NCI-H2107 treated with DMSO at 0.1 percent for 48 hours (cell line): Measurements from ENCODE around the gene TLK2.
"Not testable (repeated sequence)": the region's sequence is repeated elsewhere in the genome, so short reads cannot be mapped to it uniquely, and the experiment has no call there.

Source experiments
- DNase-seq: peaks from one replicate; lab custom pipeline; 2025; ENCODE audit not compliant: unreplicated experiment; lab: John Stamatoyannopoulos, UW

TLK2 gene

DNA sequence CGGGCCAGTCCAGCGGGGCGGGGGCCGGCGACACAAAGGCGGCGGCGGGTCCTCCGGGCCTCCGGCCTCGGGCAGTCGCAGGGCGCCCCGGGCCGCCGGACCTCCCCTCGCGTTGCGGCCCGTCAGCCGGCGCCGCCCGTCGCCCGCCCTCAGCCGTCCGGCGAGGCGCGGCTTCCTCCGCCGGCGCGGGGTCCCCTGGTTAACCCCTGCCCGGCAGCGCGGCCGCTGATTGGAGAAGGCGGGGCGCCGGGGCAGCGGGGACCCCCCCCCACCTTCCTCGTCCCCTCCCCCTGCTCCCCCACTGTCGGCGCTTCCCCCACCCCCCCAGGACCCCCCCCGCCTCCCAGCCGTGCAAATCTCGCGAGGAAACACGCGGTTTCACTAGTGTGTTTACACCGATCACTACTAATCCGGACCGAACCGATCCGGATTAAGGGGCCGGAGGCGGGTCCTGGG is at the start of gene TLK2:
TSS of gene TLK2 (plus strand) at position 402 of the 456 bp plus-strand sequence. CDS start 2,301 bp downstream, outside the sequence.
- DNase-seq = peak; percentile 31

DNA sequence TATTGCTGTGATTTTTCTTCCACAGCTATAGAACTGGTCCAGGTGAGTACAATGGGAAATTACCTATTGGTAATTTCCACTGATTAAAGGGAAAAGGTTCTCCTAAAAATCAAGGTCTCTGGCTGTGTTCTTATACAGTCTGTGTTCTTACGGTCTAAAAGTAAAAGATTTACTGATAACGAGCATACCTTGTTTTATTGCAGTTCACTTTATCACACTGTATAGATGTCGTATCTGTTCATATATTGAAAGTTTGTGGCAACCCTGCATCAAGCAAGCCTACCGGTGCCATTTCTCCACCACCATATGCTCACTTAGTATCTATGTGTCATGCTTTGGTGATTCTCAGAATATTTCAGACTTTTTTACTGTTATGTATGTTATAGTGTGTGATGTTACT is 43.4 kb upstream of the TLK2 start:
- not testable (repeated sequence) for DNase-seq

DNA sequence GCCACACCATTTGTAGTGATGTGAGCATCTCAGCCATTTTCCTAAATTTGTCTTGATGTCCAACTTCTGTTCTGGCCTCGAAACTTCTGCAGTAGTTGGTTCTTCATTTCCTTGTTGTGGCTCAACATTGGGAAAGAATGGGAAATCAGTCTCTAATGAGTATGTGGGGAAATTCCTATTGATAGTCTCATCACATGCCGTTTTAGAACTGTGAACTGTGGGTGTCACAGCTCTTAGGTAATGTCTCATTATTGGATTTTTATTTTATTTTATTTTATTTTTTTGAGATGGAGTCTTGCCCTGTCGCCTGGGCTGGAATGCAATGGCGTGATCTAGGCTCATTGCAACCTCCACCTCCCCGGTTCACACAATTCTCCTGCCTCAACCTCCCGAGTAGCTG is 37.4 kb upstream of the TLK2 start:
- not testable (repeated sequence) for DNase-seq

DNA sequence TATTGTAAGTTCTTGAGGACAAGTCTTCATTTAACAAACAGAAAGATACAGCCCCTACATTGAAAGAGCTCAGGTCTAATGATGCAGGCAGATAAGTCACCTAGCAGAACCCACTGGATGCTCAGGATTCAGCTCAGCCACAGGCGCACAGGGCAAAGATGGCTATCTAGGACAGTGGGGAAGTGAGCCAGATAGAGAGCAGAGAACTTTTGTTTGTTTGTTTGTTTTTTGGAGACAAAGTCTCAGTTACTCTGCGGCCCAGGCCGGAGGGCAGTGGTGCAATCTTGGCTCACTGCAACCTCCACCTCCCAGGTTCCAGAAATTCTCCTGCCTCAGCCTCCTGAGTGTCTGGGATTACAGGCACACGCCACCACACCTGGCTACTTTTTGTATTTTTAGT is 34.6 kb upstream of the TLK2 start:
- DNase-seq = no peak

DNA sequence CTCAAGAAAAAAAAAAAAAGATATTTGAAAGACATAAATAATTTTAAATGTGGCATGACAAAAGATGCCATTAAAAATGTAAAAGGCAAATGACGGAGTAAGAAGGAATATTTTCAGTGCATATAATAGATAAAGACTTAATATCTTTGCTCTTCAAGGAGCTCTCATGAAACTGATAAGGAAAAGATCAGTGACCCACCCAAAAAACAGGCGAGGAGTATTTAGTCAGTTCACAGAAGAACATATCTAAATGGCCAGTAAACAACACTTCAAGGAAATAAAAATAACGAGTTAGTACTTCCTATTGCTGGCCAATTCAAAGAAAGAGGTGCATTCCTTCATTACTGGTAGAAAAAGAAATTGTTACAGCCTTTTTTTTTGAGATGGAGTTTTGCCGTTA is 32.8 kb upstream of the TLK2 start:
- DNase-seq = not testable (repeated sequence)

DNA sequence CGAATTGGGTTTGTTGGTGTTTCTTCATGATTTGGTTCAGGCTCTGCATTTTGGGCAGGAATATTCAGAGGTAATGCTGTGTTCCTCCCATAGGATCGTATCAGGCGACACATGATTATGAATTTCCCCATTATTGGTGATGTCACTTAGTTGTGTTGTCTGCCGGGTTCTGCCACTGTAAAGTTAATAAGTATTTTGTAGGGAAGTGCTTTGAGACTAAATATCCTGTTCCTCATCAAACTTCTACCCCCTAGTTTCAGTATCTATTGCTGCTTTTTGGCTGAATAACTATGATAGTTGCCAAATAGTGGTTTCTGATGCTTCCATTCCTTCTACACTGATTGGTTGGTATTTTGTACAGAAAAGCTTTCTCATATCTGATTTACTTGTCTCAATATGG is 26.4 kb upstream of the TLK2 start:
- not testable (repeated sequence) for DNase-seq

DNA sequence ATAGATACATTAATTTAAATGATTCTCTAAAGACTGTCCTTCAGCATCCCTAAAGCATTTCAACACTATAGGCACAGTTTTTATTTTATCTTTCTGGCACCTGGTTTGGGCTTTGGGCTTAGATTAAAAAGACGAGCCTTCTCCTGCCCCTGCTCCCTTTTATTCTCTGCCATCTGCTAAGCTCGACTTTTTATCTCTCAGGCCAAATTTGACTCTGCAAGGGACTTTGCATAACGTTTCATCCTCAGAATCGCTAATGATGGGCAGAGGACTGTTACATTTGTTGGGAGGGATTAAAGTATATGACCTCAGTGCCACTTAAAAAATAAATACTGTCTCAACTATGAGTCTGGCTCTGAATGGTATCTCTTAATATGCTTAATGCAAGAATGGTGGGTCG is 25.6 kb upstream of the TLK2 start:
- not testable (repeated sequence) for DNase-seq

DNA sequence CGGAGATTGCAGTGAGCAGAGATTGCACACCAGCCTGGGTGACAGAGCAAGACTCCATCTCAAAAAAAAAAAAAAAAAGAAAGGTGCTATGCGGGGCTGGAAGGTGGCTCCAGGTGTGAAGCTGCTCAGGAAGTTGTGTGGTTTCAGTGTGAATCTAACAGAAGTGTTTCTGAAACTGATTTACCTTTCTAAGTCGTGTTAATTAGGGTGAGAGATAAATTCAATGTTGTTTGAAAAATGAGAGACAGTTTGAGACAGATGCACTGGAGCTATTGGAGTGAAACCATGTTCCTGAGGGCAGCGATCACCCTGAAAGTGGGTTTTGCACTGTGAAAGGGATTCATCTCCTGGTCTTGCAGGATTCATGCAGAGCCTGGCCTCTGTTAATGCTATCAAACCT is 25.0 kb upstream of the TLK2 start:
- DNase-seq = not testable (repeated sequence)

DNA sequence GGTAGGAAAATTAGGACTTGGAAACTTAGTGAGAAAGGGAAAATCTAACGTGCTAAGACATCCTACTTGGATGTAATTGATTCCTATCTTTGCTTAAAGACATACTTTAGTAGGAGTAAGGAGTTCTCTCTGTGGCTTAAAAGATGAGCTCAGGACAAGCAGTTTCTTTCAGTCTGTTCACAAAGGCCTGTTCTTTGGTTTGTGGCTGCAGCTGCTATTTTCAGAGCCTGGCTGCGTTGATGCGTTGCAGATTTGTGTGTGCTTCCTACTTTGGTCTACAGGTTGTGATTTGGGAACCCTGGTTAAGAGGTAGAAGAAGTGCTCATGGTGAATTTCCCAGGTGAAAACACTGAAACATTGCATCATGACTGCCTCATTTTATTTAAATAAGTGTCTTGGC is 24.5 kb upstream of the TLK2 start:
- DNase-seq = not testable (repeated sequence)

DNA sequence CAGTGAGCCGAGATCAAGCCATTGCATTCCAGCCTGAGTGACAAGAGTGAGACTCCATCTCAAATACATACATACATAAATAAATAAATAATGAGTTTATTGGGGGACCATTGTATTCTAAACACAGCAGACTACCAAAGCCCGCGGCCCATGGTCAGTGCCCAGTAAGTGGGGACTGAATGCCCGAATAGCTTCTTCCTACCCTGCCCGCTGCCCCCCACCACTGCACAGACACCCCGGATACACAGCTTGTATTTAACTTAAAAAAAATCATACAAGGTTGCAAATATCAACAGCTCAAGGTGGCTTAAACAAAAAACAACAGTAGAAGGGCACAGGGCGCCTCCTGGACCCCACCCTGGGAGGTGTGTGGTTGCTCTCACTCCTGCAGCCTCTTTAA is 22.6 kb upstream of the TLK2 start:
- DNase-seq = no peak

DNA sequence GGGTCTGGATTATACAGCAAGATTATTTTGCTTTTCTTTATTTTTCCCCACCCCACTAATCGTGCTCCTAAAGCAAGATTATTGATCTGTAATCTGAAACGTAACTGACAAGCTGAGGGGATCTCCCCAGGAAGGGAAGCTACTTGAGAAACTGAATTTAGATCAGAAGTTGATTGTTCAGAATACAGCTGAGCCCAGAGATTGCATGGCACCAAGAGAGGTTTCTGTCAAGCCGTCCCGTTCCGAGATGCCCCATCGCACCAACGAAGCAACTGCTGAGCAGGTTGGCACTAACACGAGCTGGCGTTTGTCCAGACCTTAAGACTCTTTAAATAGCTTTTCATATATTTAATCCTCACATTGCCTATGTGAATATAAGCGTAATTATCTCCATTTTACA is 20.1 kb upstream of the TLK2 start:
- not testable (repeated sequence) for DNase-seq

DNA sequence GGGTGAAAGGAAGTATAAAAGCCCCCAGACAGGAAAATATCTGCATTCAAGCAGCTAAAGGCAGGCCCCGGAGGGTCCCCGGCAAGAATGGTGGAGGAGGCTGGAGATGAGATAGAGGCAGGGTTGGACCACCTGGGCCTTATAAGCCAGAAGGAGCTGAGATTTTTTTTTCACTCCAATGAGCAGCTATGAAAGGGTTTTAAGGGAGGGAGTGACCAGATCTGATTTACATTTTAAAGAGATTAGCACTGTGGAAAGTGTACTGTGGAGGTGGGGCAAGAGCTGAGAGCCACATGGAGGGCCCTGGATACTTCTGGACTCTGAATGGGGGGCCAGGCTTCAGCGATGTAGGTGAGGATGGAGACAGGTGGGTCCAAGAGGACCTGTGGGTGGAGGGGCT is 14.2 kb upstream of the TLK2 start:
- not testable (repeated sequence) for DNase-seq

DNA sequence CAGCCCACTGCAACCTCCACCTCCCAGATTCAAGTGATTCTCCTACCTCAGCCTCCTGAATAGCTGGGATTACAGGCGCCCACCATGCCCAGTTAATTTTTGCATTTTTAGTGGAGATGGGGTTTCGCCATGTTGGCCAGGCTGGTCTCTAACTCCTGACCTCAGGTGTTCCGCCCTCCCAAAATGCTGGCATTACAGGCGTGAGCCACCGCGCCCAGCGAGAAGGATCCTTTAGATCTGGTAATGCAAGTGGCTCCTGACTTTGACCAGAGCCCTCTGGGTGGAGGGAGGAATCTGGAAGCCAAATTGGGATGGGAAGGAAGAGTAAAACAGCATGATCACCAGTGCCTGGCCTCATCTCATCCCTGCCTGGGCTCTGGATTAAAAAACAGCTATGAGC is 13.4 kb upstream of the TLK2 start:
- not testable (repeated sequence) for DNase-seq

DNA sequence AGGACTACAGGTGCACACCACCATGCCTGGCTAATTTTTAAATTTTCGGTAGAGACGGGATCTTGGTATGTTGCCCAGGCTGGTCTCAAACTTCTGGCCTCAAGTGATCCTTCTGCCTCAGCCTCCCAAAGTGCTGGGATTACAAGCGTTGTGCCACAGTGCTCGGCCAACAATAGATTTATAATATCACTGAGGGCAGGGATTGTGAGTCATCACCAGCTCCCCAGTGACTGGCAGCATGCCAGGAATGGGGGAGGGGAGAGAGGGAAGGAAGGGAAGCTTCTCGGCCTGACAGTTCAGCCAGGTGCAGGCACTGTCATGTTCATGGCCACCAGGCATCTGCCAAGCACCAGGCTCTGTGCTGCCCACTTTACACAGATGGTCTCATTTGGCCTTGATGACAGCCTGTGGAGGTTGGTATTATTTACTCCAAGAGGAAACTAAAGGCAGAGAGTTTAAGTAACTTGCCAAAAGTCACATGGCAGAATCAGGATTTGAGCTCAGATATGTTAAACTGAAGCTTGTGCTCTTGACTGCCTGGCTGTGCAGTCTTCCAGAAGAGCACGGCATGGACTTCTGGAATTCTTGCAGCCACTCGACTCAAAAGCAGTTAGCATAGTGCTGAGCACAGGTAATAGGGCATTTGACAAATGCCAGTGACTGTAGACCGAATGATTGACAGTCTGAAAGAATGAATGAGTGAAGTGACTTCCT is 7.8 kb upstream of the TLK2 start:
- DNase-seq = peak; percentile 31

DNA sequence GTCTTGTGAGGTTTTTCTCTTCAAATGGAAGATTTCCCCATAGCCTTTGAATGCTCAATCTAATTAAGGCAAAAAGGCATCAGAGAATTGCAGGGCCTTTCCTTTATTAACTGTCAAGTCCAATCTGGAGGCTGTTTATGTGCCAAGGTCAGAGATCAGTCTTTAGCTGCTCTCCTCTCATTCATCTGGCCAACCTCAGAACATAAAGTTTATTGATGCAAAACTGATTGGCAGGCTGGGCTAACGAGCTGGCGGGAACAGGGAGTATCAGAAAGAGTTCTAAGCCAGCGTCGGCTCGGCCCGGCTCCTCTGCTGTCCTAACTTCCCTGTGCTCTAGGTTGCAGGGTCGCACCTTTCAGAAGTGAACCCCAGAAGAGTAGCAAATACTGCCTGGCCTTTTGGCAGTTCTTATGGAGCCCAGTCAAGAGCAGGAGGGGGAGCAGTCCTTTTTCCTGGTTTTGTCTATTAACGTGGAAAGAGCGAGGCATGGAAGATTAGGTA is 7.2 kb upstream of the TLK2 start:
- not testable (repeated sequence) for DNase-seq

DNA sequence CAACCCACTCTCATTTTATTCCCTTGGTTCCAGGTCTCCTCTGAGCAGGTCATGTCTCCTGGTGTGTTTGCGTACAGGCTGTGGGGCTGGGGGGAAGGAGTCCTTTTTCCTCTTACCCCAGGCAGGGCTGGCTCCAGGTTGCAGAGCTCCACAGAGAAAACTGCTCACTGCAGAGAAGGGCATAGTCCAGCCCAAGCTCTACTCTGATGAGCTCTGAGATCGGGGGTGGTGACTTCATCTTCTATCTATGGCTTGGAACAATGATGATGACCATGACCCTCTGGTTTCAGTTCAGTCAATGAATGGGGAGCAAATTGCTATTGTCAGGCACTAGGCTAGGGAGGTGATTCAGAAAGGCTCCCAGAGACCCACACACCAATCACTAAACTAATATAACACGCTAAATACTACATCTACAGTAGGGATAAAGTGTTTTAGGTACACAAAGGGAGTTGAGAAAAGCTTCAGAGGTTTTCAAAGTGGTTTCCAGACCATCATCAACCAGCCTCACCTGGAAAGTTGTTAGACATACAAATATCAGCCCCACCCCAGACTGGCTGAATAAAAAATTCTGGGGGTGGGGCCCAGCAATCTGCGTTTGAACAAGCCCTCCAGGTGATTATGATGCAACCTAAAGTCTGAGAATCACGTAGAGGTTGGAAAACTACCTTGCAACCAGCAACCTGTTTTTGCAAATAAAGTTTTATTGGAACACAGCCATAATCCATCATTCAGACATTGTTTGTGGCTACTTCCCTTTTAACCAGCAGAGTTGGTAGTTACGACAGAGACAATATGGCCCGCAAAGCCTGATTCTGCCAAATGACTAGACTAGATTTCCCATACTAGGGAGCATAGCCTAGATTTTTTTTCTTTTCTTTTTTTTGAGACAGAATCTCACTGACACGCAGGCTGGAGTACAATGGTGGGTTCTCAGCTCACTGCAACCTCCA is 5.3 kb upstream of the TLK2 start:
- DNase-seq = not testable (repeated sequence)

DNA sequence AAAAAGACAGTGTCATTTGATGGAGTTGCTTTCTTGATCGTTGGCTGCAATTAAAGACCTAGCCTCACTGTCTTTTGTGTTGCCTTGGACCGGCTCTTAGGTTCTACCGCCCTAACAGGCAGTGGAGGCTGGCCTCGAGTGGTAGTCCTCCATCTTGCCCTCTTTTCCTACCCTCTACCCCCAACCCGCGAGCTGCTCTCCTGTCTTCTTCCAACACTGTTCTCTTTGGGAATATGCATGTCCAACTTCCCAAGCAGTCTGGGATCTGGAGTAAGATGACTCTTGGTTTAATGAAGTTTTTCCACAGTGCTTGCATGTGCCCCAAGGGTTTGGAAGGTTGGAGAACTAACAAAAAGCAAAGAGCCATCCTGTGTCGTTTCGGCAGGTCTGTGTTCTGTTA is 1.5 kb upstream of the TLK2 start:
- DNase-seq = not testable (repeated sequence)

DNA sequence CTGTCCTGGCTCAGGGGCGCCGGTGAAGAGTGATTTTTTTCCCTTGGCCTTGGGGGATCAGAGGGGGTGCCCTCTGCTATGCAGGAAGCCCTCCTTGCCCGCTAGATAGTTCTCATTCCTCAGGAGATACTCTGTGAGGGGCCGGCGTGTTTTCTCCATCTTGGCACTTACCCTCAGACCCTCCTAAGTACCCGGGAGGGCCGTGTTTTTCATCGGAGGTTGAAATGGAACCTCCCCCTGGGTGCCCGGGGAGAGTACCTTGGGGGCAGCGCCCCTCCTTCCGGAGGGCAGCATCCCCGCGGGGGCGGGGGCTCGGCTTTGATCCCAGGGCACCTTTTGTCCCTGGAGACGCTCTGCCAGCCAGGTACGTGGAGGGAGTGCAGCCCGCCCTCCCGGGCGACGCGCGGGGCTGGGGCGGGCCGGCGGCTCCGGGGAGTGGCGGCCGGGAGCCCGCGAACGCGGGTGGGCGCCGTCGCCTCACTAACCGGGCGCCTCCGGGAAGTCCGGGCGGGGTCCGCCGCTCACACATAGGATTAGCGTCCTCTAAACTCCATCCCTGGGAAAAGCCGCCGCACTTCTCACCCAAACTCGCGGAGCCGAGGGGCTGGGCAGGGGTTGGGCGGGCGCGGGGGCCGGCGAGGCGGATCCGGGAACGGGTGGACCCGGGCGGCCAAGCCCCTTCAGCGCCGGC is 762 bp upstream of the TLK2 start:
- not testable (repeated sequence) for DNase-seq

DNA sequence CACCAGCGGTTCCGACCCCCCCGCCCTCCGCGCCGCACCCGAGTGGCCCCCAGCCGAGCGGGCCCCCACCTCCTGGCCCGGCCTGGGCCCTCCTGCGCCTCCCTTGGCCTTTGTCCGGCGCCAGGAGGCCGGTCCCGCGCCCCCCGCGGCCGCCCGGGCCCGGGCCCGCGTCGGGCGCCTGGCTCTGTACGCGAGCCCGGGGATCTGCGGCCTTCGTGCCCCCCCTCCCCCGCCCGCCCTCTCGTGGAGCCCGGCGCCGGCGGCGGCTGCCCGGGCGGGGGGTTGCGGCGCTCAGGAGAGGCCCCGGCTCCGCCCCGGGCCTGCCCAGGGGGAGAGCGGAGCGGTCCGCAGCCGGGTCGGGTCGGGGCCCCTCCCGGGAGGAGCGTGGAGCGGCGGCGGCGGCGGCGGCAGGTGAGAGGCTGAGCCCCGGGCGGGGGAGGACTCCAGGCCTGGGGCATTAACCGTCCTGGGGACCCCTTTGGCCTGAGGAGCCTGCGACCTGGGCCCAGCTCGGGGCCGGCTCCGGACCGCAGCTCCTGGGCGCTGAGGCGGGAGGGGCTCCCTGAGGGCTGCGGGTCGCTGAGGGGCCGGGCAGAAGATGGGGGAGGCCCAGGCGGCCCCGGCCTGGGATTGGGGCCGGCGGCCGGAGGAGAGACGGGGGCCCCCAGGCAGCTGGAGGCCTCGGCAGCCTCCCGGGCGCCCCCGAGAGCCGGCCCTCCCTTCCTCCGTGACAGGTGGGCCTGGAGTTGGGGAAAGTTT is 434 bp downstream of the TLK2 start:
- DNase-seq = not testable (repeated sequence)

DNA sequence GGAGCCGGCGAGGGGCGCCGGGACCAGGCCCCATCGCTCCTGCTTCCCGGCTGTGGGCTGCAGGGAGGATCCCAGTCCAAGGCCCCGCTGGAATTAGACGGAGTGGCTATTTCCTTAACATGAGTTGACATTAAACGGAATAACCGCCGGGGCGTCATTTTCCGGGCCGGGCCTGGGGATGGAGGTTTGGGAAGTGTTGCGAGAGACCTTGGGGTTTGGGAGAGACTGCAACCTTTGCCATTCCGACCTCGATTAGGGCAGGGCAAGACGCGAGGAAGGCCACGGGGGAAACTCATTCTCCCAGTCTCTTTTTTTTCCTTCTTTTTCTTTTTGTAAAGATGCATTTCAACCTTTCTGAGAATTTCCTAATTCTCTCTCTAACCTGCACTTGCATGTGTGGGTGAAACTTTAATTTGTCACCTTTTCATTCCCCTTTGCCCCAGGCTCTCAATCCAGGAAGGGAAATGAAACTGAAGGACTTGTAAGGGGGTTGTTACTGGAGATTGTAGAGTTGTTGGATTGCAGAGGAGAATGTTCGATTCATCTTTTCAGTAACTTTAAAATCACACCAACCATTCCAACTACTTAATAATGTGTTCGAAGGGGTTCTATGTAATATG is 1.1 kb downstream of the TLK2 start:
- not testable (repeated sequence) for DNase-seq
